CD4-positive, CD25-positive, alpha-beta regulatory T cell (primary cell): Measurements from ENCODE around the gene CBY3. TPM values are rescaled to one million over a fixed set of nuclear protein-coding genes. Genes with fewer than 3 reads are reported as not detected.
"Not testable (repeated sequence)": the region's sequence is repeated elsewhere in the genome, so short reads cannot be mapped to it uniquely, and the experiment has no call there.

Experiments
- ATAC-seq, 2 donors: fragments of 150-1000 bp; cut with Tn5 transposase; one replicate each; pipeline ENCODE4 v1.10.0; 2021; ENCODE audit warnings: low read depth in 2 of 2, moderate number of reproducible peaks in 2 of 2, moderate library complexity in 1 of 2
- DNase-seq, 3 donors: peaks; one replicate each; pipeline versions ENCODE4 v3.0.0 to v3.0.0-alpha.2; 2012 to 2022; ENCODE audit warnings: mixed read lengths in 1 of 3
- H3K27ac ChIP-seq: one replicate; pipeline ENCODE4 v1.7.0; 2013; ENCODE audit warnings: mild to moderate bottlenecking, low read length; ENCODE audit not compliant: insufficient read depth, poor library complexity, severe bottlenecking
- H3K27me3 ChIP-seq: one replicate; pipeline ENCODE4 v1.7.0; 2013; ENCODE audit warnings: low read length; ENCODE audit not compliant: control insufficient read depth, insufficient read depth
- H3K36me3 ChIP-seq: one replicate; pipeline ENCODE4 v1.7.0; 2013; ENCODE audit warnings: mild to moderate bottlenecking, low read length, moderate library complexity; ENCODE audit not compliant: control insufficient read depth, insufficient read depth
- H3K4me1 ChIP-seq: 2 replicates; pipeline ENCODE4 v1.7.0; 2013; ENCODE audit warnings: mild to moderate bottlenecking, low read length; ENCODE audit not compliant: insufficient read depth, control insufficient read depth, poor library complexity, severe bottlenecking
- H3K4me3 ChIP-seq: one replicate; pipeline ENCODE4 v1.7.0; 2013; ENCODE audit warnings: low read depth, mild to moderate bottlenecking, low read length, moderate library complexity
- H3K9me3 ChIP-seq, 2 experiments: 1 replicate in 1 of 2; 2 replicates in 1 of 2; pipeline ENCODE4 v1.7.0; 2013; ENCODE audit warnings: low read length in 2 of 2, mild to moderate bottlenecking in 1 of 2, moderate library complexity in 1 of 2; ENCODE audit not compliant: control insufficient read depth in 2 of 2
- H3K27ac Mint-ChIP-seq, 3 donors: one replicate each; pipeline ENCODE4 v1.8.0; 2020 to 2022; ENCODE audit warnings: mild to moderate bottlenecking in 3 of 3, mixed read lengths in 3 of 3, moderate library complexity in 2 of 3
- H3K27me3 Mint-ChIP-seq: one replicate; pipeline ENCODE4 v1.8.0; 2022; ENCODE audit warnings: mild to moderate bottlenecking, mixed read lengths
- H3K36me3 Mint-ChIP-seq: one replicate; pipeline ENCODE4 v1.8.0; 2020; ENCODE audit warnings: mixed read lengths
- H3K4me1 Mint-ChIP-seq, 4 donors: one replicate each; pipeline ENCODE4 v1.8.0; 2020 to 2022; ENCODE audit warnings: mixed read lengths in 4 of 4, mild to moderate bottlenecking in 1 of 4
- H3K4me3 Mint-ChIP-seq, 4 donors: one replicate each; pipeline ENCODE4 v1.8.0; 2020 to 2022; ENCODE audit warnings: mild to moderate bottlenecking in 4 of 4, mixed read lengths in 4 of 4, moderate library complexity in 3 of 4
- H3K9me3 Mint-ChIP-seq, 7 donors: one replicate each; pipeline ENCODE4 v1.8.0; 2020 to 2022; ENCODE audit warnings: mixed read lengths in 7 of 7, mild to moderate bottlenecking in 3 of 7, moderate library complexity in 2 of 7
- polyA plus RNA-seq, 4 donors: library from polyadenylated mRNA; unstranded; fragments of 300-500 nt; fragmentation: Illumina TruSeq; gene quantifications; one replicate each; pipeline ENCODE4 v1.2.3, GENCODE V29; 2021
- total RNA-seq: library from RNA; stranded (reverse); gene quantifications from one replicate; pipeline ENCODE4 v1.2.3, GENCODE V29; 2022

Gene CBY3
- total and polyA plus RNA-seq, 5 donors from 2014 or later: 0.70 TPM; not detected in 4

- H3K9me3 Mint-ChIP-seq, H3K36me3 Mint-ChIP-seq, H3K27me3 ChIP-seq, H3K27me3 Mint-ChIP-seq, H3K4me1 Mint-ChIP-seq, H3K27ac ChIP-seq, H3K36me3 ChIP-seq, H3K9me3 ChIP-seq, H3K4me1 ChIP-seq: not testable (repeated sequence)
- ATAC-seq: peak; percentile 46 to 51
- Mint-ChIP-seq H3K27ac (peak overlapping the region in 1 of 3 donors; percentile 51), H3K4me3 (peak overlapping the region; percentile 16 to 80 (median 61))
- H3K4me3 ChIP-seq: peak overlapping the region; percentile 57
- DNase-seq: peak in 2 of 3 donors; percentile 11 to 24
Observed at GRCh38 chr5:179658179-179658856, 22.5 kb downstream of the CBY3 start.

DNA sequence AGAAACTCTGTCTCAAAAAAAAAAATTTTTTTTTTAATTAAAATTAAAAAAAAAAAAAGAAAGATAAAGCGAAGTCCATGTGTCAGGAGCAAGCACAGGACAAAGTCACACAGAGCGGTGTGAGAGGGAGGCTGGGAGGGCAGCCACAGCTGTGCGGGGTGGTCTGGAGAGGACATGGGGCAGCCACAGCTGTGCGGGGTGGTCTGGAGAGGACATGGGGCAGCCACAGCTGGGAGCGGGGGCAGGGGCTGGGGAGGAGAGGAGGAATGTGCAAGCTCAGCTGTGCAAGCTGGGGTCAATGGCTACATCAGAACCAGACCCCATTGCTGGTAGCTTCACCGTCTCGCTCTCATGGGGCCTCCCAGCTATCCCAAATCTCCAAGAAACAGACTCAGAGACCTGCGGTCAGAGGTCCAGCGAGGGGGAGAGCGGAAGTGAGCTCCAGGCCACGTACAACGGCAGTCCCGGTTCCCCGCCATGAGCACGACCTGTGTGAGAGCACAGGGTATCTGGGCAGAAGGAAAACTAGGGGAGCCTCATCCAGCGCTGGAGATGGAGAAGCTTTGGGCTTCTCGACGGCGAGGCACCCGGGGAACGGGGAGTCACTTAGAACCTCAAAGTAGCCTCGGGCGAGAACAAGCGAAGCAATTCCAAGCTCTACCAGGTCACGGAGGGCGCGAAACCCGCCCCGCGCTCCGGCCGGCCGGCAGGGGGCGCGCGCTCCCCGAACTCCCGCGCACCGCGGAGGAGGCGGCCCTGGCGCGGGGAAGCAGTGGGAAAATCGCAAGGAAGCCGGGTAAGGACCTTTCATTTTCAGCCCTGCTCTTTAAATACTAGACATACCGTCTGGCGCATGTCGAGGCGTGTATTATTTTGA, 23.3 kb downstream of the CBY3 start:
- H3K27me3 ChIP-seq, H3K27ac ChIP-seq, H3K4me1 Mint-ChIP-seq, H3K36me3 ChIP-seq, H3K27ac Mint-ChIP-seq, H3K4me1 ChIP-seq, H3K4me3 ChIP-seq, H3K27me3 Mint-ChIP-seq, H3K9me3 Mint-ChIP-seq, H3K36me3 Mint-ChIP-seq, H3K9me3 ChIP-seq: not testable (repeated sequence)
- peak in 1 of 3 donors; percentile 14 for DNase-seq
- H3K4me3 Mint-ChIP-seq: peak overlapping the region in 1 of 4 donors; percentile 27
- ATAC-seq: peak; percentile 94 to 96

- not testable (repeated sequence) for H3K27ac Mint-ChIP-seq
Observed at GRCh38 chr5:179653135-179653534, 27.7 kb downstream of the CBY3 start.

DNA sequence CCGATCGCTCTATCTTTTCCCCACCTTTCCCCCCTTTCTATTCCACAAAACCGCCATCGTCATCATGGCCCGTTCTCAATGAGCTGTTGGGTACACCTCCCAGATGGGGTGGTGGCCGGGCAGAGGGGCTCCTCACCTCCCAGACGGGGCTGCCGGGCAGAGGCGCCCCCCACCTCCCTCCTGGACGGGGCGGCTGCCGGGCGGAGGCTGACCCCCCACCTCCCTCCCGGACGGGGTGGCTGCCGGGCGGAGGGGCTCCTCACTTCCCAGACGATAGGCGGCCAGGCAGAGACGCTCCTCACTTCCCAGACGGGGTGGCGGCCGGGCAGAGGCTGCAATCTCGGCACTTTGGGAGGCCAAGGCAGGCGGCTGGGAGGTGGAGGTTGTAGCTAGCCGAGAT, 30.6 kb downstream of the CBY3 start:
- H3K4me3 Mint-ChIP-seq, H3K9me3 ChIP-seq, H3K27ac Mint-ChIP-seq, DNase-seq, H3K4me1 ChIP-seq, H3K36me3 ChIP-seq, H3K36me3 Mint-ChIP-seq, H3K27me3 ChIP-seq, ATAC-seq, H3K27ac ChIP-seq, H3K9me3 Mint-ChIP-seq, H3K4me1 Mint-ChIP-seq, H3K4me3 ChIP-seq: not testable (repeated sequence)
- H3K27me3 Mint-ChIP-seq: peaks cover 18% of the 10 kb centered on the region

More at GRCh38 chr5:179653135-179653534, 27.7 kb downstream of the CBY3 start:
- DNase-seq, H3K9me3 ChIP-seq, H3K27ac ChIP-seq, H3K27me3 Mint-ChIP-seq, H3K4me3 ChIP-seq, H3K27me3 ChIP-seq, ATAC-seq, H3K4me1 Mint-ChIP-seq, H3K4me3 Mint-ChIP-seq, H3K4me1 ChIP-seq, H3K36me3 Mint-ChIP-seq, H3K36me3 ChIP-seq, H3K9me3 Mint-ChIP-seq: not testable (repeated sequence)

- H3K27me3 ChIP-seq, H3K4me3 Mint-ChIP-seq, H3K9me3 ChIP-seq, H3K4me1 Mint-ChIP-seq, H3K36me3 ChIP-seq, H3K36me3 Mint-ChIP-seq, H3K27ac ChIP-seq, H3K4me1 ChIP-seq, H3K9me3 Mint-ChIP-seq, ATAC-seq, DNase-seq, H3K27ac Mint-ChIP-seq, H3K4me3 ChIP-seq: not testable (repeated sequence)
- peaks cover 19% of the 10 kb centered on the region for H3K27me3 Mint-ChIP-seq
Observed at GRCh38 chr5:179649166-179649703, 31.6 kb downstream of the CBY3 start.

DNA sequence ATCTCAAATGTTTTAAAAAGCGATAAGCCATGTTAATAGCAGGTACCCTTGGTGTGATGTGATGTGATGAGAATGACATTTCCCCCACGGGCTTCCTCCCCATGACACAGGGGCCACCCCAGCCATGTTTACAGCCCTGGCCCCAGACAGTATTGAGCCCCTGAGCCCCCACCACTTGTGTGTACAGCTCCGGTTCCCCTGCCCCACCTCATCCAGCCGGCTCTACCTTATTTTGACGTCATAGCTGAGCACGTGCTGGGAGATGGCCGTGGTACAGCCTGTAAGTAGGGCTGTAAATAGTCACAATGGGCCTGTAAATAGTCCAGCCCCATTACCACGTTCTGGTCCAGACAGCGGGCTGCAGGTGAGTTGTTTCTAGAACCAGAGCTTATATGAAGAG, 32.4 kb downstream of the CBY3 start:
- Histone ChIP-seq H3K27ac (no peak overlapping the region), H3K27me3 (no peaks in the 10 kb centered on the region), H3K9me3 (no peaks in the 10 kb centered on the region), H3K36me3 (no peaks in the 10 kb centered on the region), H3K4me3 (no peak overlapping the region), H3K4me1 (no peaks in the 10 kb centered on the region)
- Mint-ChIP-seq H3K4me1 (no peaks in the 10 kb centered on the region), H3K27ac (no peak overlapping the region), H3K27me3 (peaks cover 19% of the 10 kb centered on the region), H3K9me3 (no peaks in the 10 kb centered on the region), H3K4me3 (no peak overlapping the region), H3K36me3 (no peaks in the 10 kb centered on the region)
- ATAC-seq (no peak), DNase-seq (no peak)

- H3K9me3 Mint-ChIP-seq, ATAC-seq, H3K27me3 ChIP-seq, H3K4me1 ChIP-seq, H3K27ac ChIP-seq, H3K36me3 ChIP-seq, H3K4me1 Mint-ChIP-seq, H3K4me3 ChIP-seq, DNase-seq, H3K9me3 ChIP-seq, H3K4me3 Mint-ChIP-seq, H3K36me3 Mint-ChIP-seq, H3K27ac Mint-ChIP-seq: not testable (repeated sequence)
- peaks cover 14% of the 10 kb centered on the region for H3K27me3 Mint-ChIP-seq
Observed at GRCh38 chr5:179644766-179645165, 36.1 kb downstream of the CBY3 start.
